GM12892 (cell line): ENCODE results near the gene PSMC2.

Experiments used
- DNase-seq: peaks from one replicate; pipeline ENCODE4 v3.0.0; 2011; ENCODE audit not compliant: insufficient read length
- FAIRE-seq: peaks from 2 replicates; lab custom pipeline; 2011; peaks lifted over from hg19 to GRCh38; lab: Jason Lieb, UNC
- POLR2A ChIP-seq: IDR thresholded peaks from 2 replicates; pipeline ENCODE4 v1.6.1; 2011; ENCODE audit warnings: low read depth, low read length, control low read depth
- POLR2AphosphoS5 ChIP-seq: IDR thresholded peaks from 2 replicates; pipeline ENCODE4 v1.6.1; 2011; ENCODE audit warnings: low read depth, low read length, control low read depth
- TAF1 ChIP-seq: IDR thresholded peaks from 2 replicates; pipeline ENCODE4 v1.6.1; 2011; ENCODE audit warnings: low read depth, mild to moderate bottlenecking, control low read depth, low read length, borderline replicate concordance

The PSMC2 gene

GRCh38 chr7:103379270-103379975, 32.0 kb downstream of the PSMC2 start:
- DNase-seq (no peak), FAIRE-seq (no peak)
- TF ChIP-seq POLR2A (no peak), TAF1 (no peak), POLR2AphosphoS5 (no peak)

- DNase-seq (no peak), FAIRE-seq (no peak)
- no peak for TF ChIP-seq POLR2AphosphoS5
- TF ChIP-seq POLR2A: no peak
- TF ChIP-seq TAF1: no peak
These were observed 33.1 kb downstream of the PSMC2 start for GRCh38 chr7:103380395-103381191.

- TF ChIP-seq TAF1: no peak
- no peak for TF ChIP-seq POLR2AphosphoS5
- no peak for TF ChIP-seq POLR2A
- DNase-seq: no peak
- peak; percentile 67 for FAIRE-seq
These were observed 34.0 kb downstream of the PSMC2 start for GRCh38 chr7:103381280-103382031.

- DNase-seq (no peak), FAIRE-seq (no peak)
- TF ChIP-seq TAF1: no peak
- no peak for TF ChIP-seq POLR2AphosphoS5
- TF ChIP-seq POLR2A: no peak
These were observed 34.6 kb downstream of the PSMC2 start for GRCh38 chr7:103382032-103382402.

- DNase-seq (no peak), FAIRE-seq (no peak)
These were observed 39.8 kb downstream of the PSMC2 start for GRCh38 chr7:103387242-103387641.

GRCh38 chr7:103388469-103389140, 41.2 kb downstream of the PSMC2 start:
- no peak for TF ChIP-seq TAF1
- TF ChIP-seq POLR2A: no peak
- no peak for TF ChIP-seq POLR2AphosphoS5
- DNase-seq: no peak
- FAIRE-seq: no peak

More at GRCh38 chr7:103387242-103387641, 39.8 kb downstream of the PSMC2 start:
- TF ChIP-seq POLR2AphosphoS5 (no peak), POLR2A (no peak), TAF1 (no peak)

GRCh38 chr7:103389263-103389662, 41.8 kb downstream of the PSMC2 start:
- no peak for TF ChIP-seq POLR2AphosphoS5
- TF ChIP-seq TAF1: no peak
- no peak for TF ChIP-seq POLR2A
- FAIRE-seq (no peak), DNase-seq (no peak)

GRCh38 chr7:103391150-103391549, 43.7 kb downstream of the PSMC2 start:
- TF ChIP-seq POLR2A: no peak
- no peak for DNase-seq
- no peak for FAIRE-seq

- no peak for TF ChIP-seq POLR2AphosphoS5
- no peak for TF ChIP-seq POLR2A
- TF ChIP-seq TAF1: no peak
- FAIRE-seq (no peak), DNase-seq (no peak)
These were observed 44.5 kb downstream of the PSMC2 start for GRCh38 chr7:103391976-103392375.

GRCh38 chr7:103394566-103394965, 47.1 kb downstream of the PSMC2 start:
- TF ChIP-seq POLR2A: no peak
- no peak for TF ChIP-seq TAF1
- no peak for TF ChIP-seq POLR2AphosphoS5
- no peak for FAIRE-seq
- no peak for DNase-seq

- no peak for FAIRE-seq
- DNase-seq: no peak
These were observed 47.6 kb downstream of the PSMC2 start for GRCh38 chr7:103395071-103395470.

More at GRCh38 chr7:103395071-103395470, 47.6 kb downstream of the PSMC2 start:
- TF ChIP-seq TAF1 (no peak), POLR2A (no peak)
